ENCODE results near the gene RTTN.

RTTN gene

GRCh38 chr18:70074116-70074515 lies 131.4 kb downstream of the RTTN start:
- no peak for DNase-seq

GRCh38 chr18:70073432-70073831 lies 132.1 kb downstream of the RTTN start:
- no peak for DNase-seq

- no peak for DNase-seq
These were observed 132.8 kb downstream of the RTTN start for GRCh38 chr18:70072678-70073077.

GRCh38 chr18:70069965-70070364 lies 135.5 kb downstream of the RTTN start:
- DNase-seq: no peak

- no peak for DNase-seq
These were observed 136.1 kb downstream of the RTTN start for GRCh38 chr18:70069382-70069781.

GRCh38 chr18:70068981-70069380 lies 136.5 kb downstream of the RTTN start:
- no peak for DNase-seq

GRCh38 chr18:70059684-70060083 lies 145.8 kb downstream of the RTTN start:
- DNase-seq: no peak

- no peak for DNase-seq
These were observed 146.6 kb downstream of the RTTN start for GRCh38 chr18:70058916-70059315.

GRCh38 chr18:70047931-70048603 lies 157.4 kb downstream of the RTTN start:
- no peak for DNase-seq

- no peak for DNase-seq
These were observed 158.7 kb downstream of the RTTN start for GRCh38 chr18:70046796-70047195.

- no peak for DNase-seq
These were observed 159.3 kb downstream of the RTTN start for GRCh38 chr18:70046207-70046606.

- no peak for DNase-seq
These were observed 160.9 kb downstream of the RTTN start for GRCh38 chr18:70044632-70045031.

GRCh38 chr18:70041459-70042050 lies 163.9 kb downstream of the RTTN start:
- no peak for DNase-seq

- no peak for DNase-seq
These were observed 166.3 kb downstream of the RTTN start for GRCh38 chr18:70039186-70039585.

- DNase-seq: no peak
These were observed 167.9 kb downstream of the RTTN start for GRCh38 chr18:70037431-70038061.

GRCh38 chr18:70036771-70037347 lies 168.6 kb downstream of the RTTN start:
- DNase-seq: no peak

GRCh38 chr18:70036168-70036567 lies 169.3 kb downstream of the RTTN start:
- DNase-seq: no peak

GRCh38 chr18:70031221-70031620 lies 174.3 kb downstream of the RTTN start:
- DNase-seq: no peak

- DNase-seq: no peak
These were observed 174.8 kb downstream of the RTTN start for GRCh38 chr18:70030728-70031127.

GRCh38 chr18:70029163-70029562 lies 176.3 kb downstream of the RTTN start:
- no peak for DNase-seq

GRCh38 chr18:70028734-70029133 lies 176.8 kb downstream of the RTTN start:
- no peak for DNase-seq

- no peak for DNase-seq
These were observed 177.4 kb downstream of the RTTN start for GRCh38 chr18:70028084-70028483.

GRCh38 chr18:70025580-70025979 lies 179.9 kb downstream of the RTTN start:
- DNase-seq: no peak

- DNase-seq: no peak
These were observed 180.7 kb downstream of the RTTN start for GRCh38 chr18:70024829-70025228.
